HL-60 (cell line): ENCODE data around the gene RCOR3.

Experiments used
- CTCF ChIP-seq: IDR thresholded peaks from one replicate; pipeline ENCODE4 v1.5.1; 2011; ENCODE audit warnings: low read length, control low read depth, inconsistent platforms; ENCODE audit not compliant: insufficient read depth
- GABPA ChIP-seq: IDR thresholded peaks from 2 replicates; pipeline ENCODE4 v1.6.1; 2012; ENCODE audit warnings: low read depth
- POLR2AphosphoS5 ChIP-seq: IDR thresholded peaks from 2 replicates; pipeline ENCODE4 v1.6.1; 2012; ENCODE audit warnings: low read depth
- REST ChIP-seq: IDR thresholded peaks from 2 replicates; pipeline ENCODE4 v1.6.1; 2012; ENCODE audit warnings: low read depth; ENCODE audit not compliant: insufficient replicate concordance

GRCh38 chr1:211331011-211331709, 72.0 kb downstream of the RCOR3 start:
- TF ChIP-seq REST, result no peak
- no peak for TF ChIP-seq CTCF
- no peak for TF ChIP-seq GABPA
- TF ChIP-seq POLR2AphosphoS5, result no peak
